CD4-positive, CD25-positive, alpha-beta regulatory T cell (primary cell): ENCODE data around the gene CAMKMT. TPM values are rescaled to one million over a fixed set of nuclear protein-coding genes. Genes with fewer than 3 reads are reported as not detected.

Experiments used
- ATAC-seq, 2 donors: fragments of 150-1000 bp; cut with Tn5 transposase; one replicate each; pipeline ENCODE4 v1.10.0; 2021; ENCODE audit warnings: low read depth in 2 of 2, moderate number of reproducible peaks in 2 of 2, moderate library complexity in 1 of 2
- DNase-seq, 3 donors: peaks; one replicate each; pipeline versions ENCODE4 v3.0.0 to v3.0.0-alpha.2; 2012 to 2022; ENCODE audit warnings: mixed read lengths in 1 of 3
- H3K27ac ChIP-seq: one replicate; pipeline ENCODE4 v1.7.0; 2013; ENCODE audit warnings: mild to moderate bottlenecking, low read length; ENCODE audit not compliant: insufficient read depth, poor library complexity, severe bottlenecking
- H3K27me3 ChIP-seq: one replicate; pipeline ENCODE4 v1.7.0; 2013; ENCODE audit warnings: low read length; ENCODE audit not compliant: control insufficient read depth, insufficient read depth
- H3K36me3 ChIP-seq: one replicate; pipeline ENCODE4 v1.7.0; 2013; ENCODE audit warnings: mild to moderate bottlenecking, low read length, moderate library complexity; ENCODE audit not compliant: control insufficient read depth, insufficient read depth
- H3K4me1 ChIP-seq: 2 replicates; pipeline ENCODE4 v1.7.0; 2013; ENCODE audit warnings: mild to moderate bottlenecking, low read length; ENCODE audit not compliant: insufficient read depth, control insufficient read depth, poor library complexity, severe bottlenecking
- H3K4me3 ChIP-seq: one replicate; pipeline ENCODE4 v1.7.0; 2013; ENCODE audit warnings: low read depth, mild to moderate bottlenecking, low read length, moderate library complexity
- H3K9me3 ChIP-seq, 2 experiments: 1 replicate in 1 of 2; 2 replicates in 1 of 2; pipeline ENCODE4 v1.7.0; 2013; ENCODE audit warnings: low read length in 2 of 2, mild to moderate bottlenecking in 1 of 2, moderate library complexity in 1 of 2; ENCODE audit not compliant: control insufficient read depth in 2 of 2
- H3K27ac Mint-ChIP-seq, 3 donors: one replicate each; pipeline ENCODE4 v1.8.0; 2020 to 2022; ENCODE audit warnings: mild to moderate bottlenecking in 3 of 3, mixed read lengths in 3 of 3, moderate library complexity in 2 of 3
- H3K27me3 Mint-ChIP-seq: one replicate; pipeline ENCODE4 v1.8.0; 2022; ENCODE audit warnings: mild to moderate bottlenecking, mixed read lengths
- H3K36me3 Mint-ChIP-seq: one replicate; pipeline ENCODE4 v1.8.0; 2020; ENCODE audit warnings: mixed read lengths
- H3K4me1 Mint-ChIP-seq, 4 donors: one replicate each; pipeline ENCODE4 v1.8.0; 2020 to 2022; ENCODE audit warnings: mixed read lengths in 4 of 4, mild to moderate bottlenecking in 1 of 4
- H3K4me3 Mint-ChIP-seq, 4 donors: one replicate each; pipeline ENCODE4 v1.8.0; 2020 to 2022; ENCODE audit warnings: mild to moderate bottlenecking in 4 of 4, mixed read lengths in 4 of 4, moderate library complexity in 3 of 4
- H3K9me3 Mint-ChIP-seq, 7 donors: one replicate each; pipeline ENCODE4 v1.8.0; 2020 to 2022; ENCODE audit warnings: mixed read lengths in 7 of 7, mild to moderate bottlenecking in 3 of 7, moderate library complexity in 2 of 7
- polyA plus RNA-seq, 4 donors: library from polyadenylated mRNA; unstranded; fragments of 300-500 nt; fragmentation: Illumina TruSeq; gene quantifications; one replicate each; pipeline ENCODE4 v1.2.3, GENCODE V29; 2021
- total RNA-seq: library from RNA; stranded (reverse); gene quantifications from one replicate; pipeline ENCODE4 v1.2.3, GENCODE V29; 2022

The CAMKMT gene
- total and polyA plus RNA-seq, 5 donors from 2014 or later: 17.6 to 27.6 (median 19.5) TPM

- ATAC-seq: no peak
- Histone ChIP-seq H3K27ac (no peak overlapping the region), H3K4me1 (no peaks in the 10 kb centered on the region), H3K4me3 (no peak overlapping the region), H3K36me3 (no peaks in the 10 kb centered on the region), H3K9me3 (no peaks in the 10 kb centered on the region), H3K27me3 (no peaks in the 10 kb centered on the region)
- Mint-ChIP-seq H3K4me3 (no peak overlapping the region), H3K27me3 (no peaks in the 10 kb centered on the region), H3K36me3 (peaks cover 9% of the 10 kb centered on the region), H3K4me1 (peaks cover 0 to 5% (median 0%) of the 10 kb centered on the region in 4 donors), H3K9me3 (peaks cover 0 to 2% (median 0%) of the 10 kb centered on the region in 7 donors), H3K27ac (no peak overlapping the region)
- no peak for DNase-seq
Observed at GRCh38 chr2:44599130-44599529, 237.4 kb downstream of the CAMKMT start.

DNA sequence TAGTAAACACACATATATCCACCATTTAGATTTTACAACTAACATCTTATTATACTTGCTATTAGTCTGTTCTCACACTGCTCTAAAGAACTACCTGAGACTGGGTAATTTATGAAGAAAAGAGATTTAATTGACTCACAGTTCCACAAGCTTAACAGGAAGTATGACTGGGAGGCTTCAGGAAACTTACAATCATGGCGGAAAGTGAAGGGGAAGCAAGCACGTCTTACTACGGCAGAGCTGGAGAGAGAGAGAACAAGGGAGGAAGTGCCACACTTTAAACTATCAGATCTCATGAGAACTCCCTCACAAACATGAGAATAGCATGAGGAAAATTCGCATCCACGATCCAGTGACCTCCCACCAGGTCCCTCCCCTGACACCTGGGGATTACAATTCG lies 240.7 kb downstream of the CAMKMT start:
- no peak overlapping the region for H3K27ac Mint-ChIP-seq
- Histone ChIP-seq H3K4me3 (no peak overlapping the region), H3K9me3 (no peaks in the 10 kb centered on the region), H3K4me1 (no peaks in the 10 kb centered on the region), H3K36me3 (no peaks in the 10 kb centered on the region), H3K27ac (no peak overlapping the region), H3K27me3 (no peaks in the 10 kb centered on the region)
- peaks cover 9% of the 10 kb centered on the region for H3K36me3 Mint-ChIP-seq
- no peaks in the 10 kb centered on the region for H3K9me3 Mint-ChIP-seq
- H3K4me3 Mint-ChIP-seq: no peak overlapping the region
- DNase-seq: no peak
- ATAC-seq: no peak
- peaks cover 0 to 5% (median 0%) of the 10 kb centered on the region in 4 donors for H3K4me1 Mint-ChIP-seq
- H3K27me3 Mint-ChIP-seq: no peaks in the 10 kb centered on the region

GRCh38 chr2:44605511-44605910 lies 243.8 kb downstream of the CAMKMT start:
- no peaks in the 10 kb centered on the region for H3K9me3 ChIP-seq
- H3K27me3 ChIP-seq: no peaks in the 10 kb centered on the region
- H3K36me3 ChIP-seq: no peaks in the 10 kb centered on the region
- DNase-seq: no peak
- no peaks in the 10 kb centered on the region for H3K4me1 Mint-ChIP-seq
- H3K4me3 Mint-ChIP-seq: no peak overlapping the region
- ATAC-seq: no peak
- H3K36me3 Mint-ChIP-seq: peaks cover 17% of the 10 kb centered on the region
- H3K27ac ChIP-seq: no peak overlapping the region
- H3K4me1 ChIP-seq: no peaks in the 10 kb centered on the region
- H3K27ac Mint-ChIP-seq: no peak overlapping the region
- H3K4me3 ChIP-seq: no peak overlapping the region
- peaks cover 0 to 4% (median 0%) of the 10 kb centered on the region in 7 donors for H3K9me3 Mint-ChIP-seq
- H3K27me3 Mint-ChIP-seq: no peaks in the 10 kb centered on the region

DNA sequence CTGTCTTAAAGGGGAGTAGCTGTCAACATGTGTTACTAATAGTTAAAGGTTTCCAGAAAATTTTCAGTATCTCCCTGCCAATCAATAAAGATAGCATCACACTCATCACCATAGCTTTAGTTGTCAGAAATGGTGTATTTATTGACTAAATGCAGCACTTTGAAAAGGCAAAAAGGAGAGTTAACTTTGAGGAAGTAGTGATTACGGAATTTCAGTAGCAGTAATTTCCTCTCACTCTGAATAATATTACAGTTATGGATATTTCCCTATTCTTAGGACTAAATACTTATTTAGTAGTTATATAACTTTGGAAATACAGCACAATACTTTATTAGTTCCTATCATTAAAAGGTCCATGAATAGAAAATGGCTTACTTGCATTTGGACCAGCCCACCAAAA lies 250.5 kb downstream of the CAMKMT start:
- Mint-ChIP-seq H3K27ac (no peak overlapping the region), H3K27me3 (no peaks in the 10 kb centered on the region), H3K4me3 (no peak overlapping the region), H3K4me1 (peaks cover 0 to 7% (median 2%) of the 10 kb centered on the region in 4 donors), H3K9me3 (peaks cover 0 to 7% (median 2%) of the 10 kb centered on the region in 7 donors), H3K36me3 (peaks cover 12% of the 10 kb centered on the region)
- Histone ChIP-seq H3K36me3 (no peaks in the 10 kb centered on the region), H3K9me3 (no peaks in the 10 kb centered on the region), H3K27ac (no peak overlapping the region), H3K4me1 (peaks cover under 1% of the 10 kb centered on the region), H3K27me3 (no peaks in the 10 kb centered on the region), H3K4me3 (no peak overlapping the region)
- DNase-seq: no peak
- no peak for ATAC-seq

DNA sequence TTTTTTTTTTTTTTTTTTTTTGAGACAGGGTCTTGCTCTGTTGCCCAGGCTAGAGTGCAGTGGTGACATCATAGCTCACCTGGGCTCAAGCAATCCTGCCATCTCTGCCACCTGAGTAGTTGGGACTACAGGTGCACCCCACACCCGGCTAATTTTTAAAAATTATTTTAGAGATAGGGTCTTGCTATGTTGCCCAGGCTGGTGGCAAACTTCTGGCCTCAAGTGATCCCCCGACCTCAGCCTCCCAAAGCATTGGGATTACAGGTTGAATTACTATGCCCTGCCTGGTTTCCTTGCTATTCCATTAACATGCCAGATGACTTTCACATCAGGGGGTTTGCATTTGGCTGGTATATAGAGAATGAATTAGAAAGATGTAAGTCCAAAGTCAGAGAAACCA lies 253.2 kb downstream of the CAMKMT start:
- Mint-ChIP-seq H3K4me3 (no peak overlapping the region), H3K27me3 (no peaks in the 10 kb centered on the region), H3K9me3 (peaks cover 0 to 4% (median under 1%) of the 10 kb centered on the region in 7 donors), H3K4me1 (peaks cover 0 to 8% (median 5%) of the 10 kb centered on the region in 4 donors), H3K27ac (no peak overlapping the region), H3K36me3 (peaks cover 4% of the 10 kb centered on the region)
- DNase-seq (no peak), ATAC-seq (no peak)
- Histone ChIP-seq H3K27ac (no peak overlapping the region), H3K4me3 (no peak overlapping the region), H3K36me3 (no peaks in the 10 kb centered on the region), H3K27me3 (no peaks in the 10 kb centered on the region), H3K9me3 (no peaks in the 10 kb centered on the region), H3K4me1 (peaks cover 5% of the 10 kb centered on the region)

- H3K27me3 ChIP-seq: no peaks in the 10 kb centered on the region
- H3K4me1 ChIP-seq: peaks cover 5% of the 10 kb centered on the region
- no peak overlapping the region for H3K27ac ChIP-seq
- ATAC-seq (no peak), DNase-seq (no peak)
- Mint-ChIP-seq H3K9me3 (no peaks in the 10 kb centered on the region), H3K4me1 (peaks cover 0 to 10% (median 5%) of the 10 kb centered on the region in 4 donors), H3K36me3 (no peaks in the 10 kb centered on the region), H3K27me3 (no peaks in the 10 kb centered on the region), H3K27ac (no peak overlapping the region), H3K4me3 (no peak overlapping the region)
- peak overlapping the region; percentile 71 for H3K4me3 ChIP-seq
- no peaks in the 10 kb centered on the region for H3K36me3 ChIP-seq
- H3K9me3 ChIP-seq: no peaks in the 10 kb centered on the region
Observed at GRCh38 chr2:44615950-44616518, 254.3 kb downstream of the CAMKMT start.

DNA sequence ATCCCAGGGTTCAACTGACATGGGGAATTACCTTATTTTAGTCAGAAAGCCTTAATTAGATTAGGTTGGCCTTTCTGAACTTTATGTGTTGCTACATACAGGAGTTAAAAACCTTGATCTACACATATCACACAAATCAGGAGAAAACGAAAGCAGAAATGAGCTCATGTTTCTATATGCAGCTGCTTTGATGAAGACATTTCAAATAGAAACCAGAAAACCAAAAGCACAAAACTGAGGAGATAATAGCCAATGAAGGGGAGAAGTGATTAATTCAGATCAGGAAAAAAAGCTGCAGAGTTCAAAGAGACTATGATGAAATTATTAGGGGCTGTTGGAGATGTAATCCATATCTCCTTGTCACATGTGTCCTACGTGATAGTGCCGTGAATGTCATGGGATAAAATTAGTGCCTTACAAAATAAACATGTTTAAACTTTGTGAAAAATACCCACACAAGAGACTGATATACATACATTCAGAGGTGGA lies 255.0 kb downstream of the CAMKMT start:
- Histone ChIP-seq H3K4me1 (peaks cover 5% of the 10 kb centered on the region), H3K27ac (peak overlapping the region; percentile 18), H3K9me3 (no peaks in the 10 kb centered on the region), H3K4me3 (peak overlapping the region; percentile 71), H3K27me3 (no peaks in the 10 kb centered on the region), H3K36me3 (no peaks in the 10 kb centered on the region)
- Mint-ChIP-seq H3K9me3 (peaks cover 0 to 5% (median 0%) of the 10 kb centered on the region in 7 donors), H3K27ac (no peak overlapping the region), H3K4me1 (peaks cover 0 to 11% (median 5%) of the 10 kb centered on the region in 4 donors), H3K27me3 (no peaks in the 10 kb centered on the region), H3K36me3 (peaks cover 6% of the 10 kb centered on the region), H3K4me3 (no peak overlapping the region)
- DNase-seq: peak in 2 of 3 donors; percentile 16 to 71
- ATAC-seq: peak; percentile 52 to 60
